Measurements from ENCODE around the gene POGLUT2. TPM values are rescaled to one million over a fixed set of nuclear protein-coding genes. Genes with fewer than 3 reads are reported as not detected.

Gene POGLUT2
- total and polyA plus RNA-seq, 2 experiments from 2014 or later: 14.6 to 17.5 TPM

DNA sequence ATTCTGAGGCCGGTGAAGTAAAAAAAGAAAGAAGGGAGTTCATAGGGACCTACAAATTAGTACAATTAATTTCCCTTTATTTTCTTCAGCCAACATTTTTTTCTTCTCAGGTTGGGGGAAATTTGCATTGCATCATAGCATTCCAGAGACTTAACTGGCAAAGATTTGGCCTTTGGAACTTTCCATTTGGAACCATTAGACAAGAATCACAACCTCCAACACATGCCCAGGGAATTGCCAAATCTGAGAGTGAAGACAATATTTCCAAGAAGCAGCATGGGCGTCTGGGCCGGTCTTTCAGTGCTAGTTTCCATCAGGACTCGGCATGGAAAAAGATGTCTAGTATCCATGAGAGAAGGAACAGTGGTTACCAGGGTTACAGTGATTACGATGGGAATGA, 40.7 kb upstream of the POGLUT2 start:
- Mint-ChIP-seq H3K27me3 (ENCODE audit: insufficient read depth, low read depth, poor library complexity) (no peaks in the 10 kb centered on the region), H3K36me3 (ENCODE audit: low read depth) (no peaks in the 10 kb centered on the region), H3K4me3 (no peak overlapping the region), H3K9me3 (no peaks in the 10 kb centered on the region), H3K27ac (no peak overlapping the region), H3K4me1 (peaks cover under 1% of the 10 kb centered on the region; the same call in 1 of the 3 replicates)
- Histone ChIP-seq H3K9me2 (ENCODE audit: insufficient read depth) (no peaks in the 10 kb centered on the region), H3K36me3 (ENCODE audit: insufficient read depth) (no peaks in the 10 kb centered on the region), H3K27me3 (ENCODE audit: insufficient read depth) (no peaks in the 10 kb centered on the region), H3F3A (replicated peaks; ENCODE audit: low read depth) (no peaks in the 10 kb centered on the region), H2AFZ (no peak overlapping the region), H3K27ac (ENCODE audit: low read depth) (no peak overlapping the region), H3K4me3 (no peak overlapping the region), H3K79me2 (replicated peaks; ENCODE audit: insufficient read depth) (no peaks in the 10 kb centered on the region), H4K20me1 (replicated peaks; ENCODE audit: insufficient read depth) (no peaks in the 10 kb centered on the region), H3K4me1 (ENCODE audit: insufficient read depth) (no peaks in the 10 kb centered on the region), H3K4me2 (no peak overlapping the region)
- TF ChIP-seq, protein P1, sequence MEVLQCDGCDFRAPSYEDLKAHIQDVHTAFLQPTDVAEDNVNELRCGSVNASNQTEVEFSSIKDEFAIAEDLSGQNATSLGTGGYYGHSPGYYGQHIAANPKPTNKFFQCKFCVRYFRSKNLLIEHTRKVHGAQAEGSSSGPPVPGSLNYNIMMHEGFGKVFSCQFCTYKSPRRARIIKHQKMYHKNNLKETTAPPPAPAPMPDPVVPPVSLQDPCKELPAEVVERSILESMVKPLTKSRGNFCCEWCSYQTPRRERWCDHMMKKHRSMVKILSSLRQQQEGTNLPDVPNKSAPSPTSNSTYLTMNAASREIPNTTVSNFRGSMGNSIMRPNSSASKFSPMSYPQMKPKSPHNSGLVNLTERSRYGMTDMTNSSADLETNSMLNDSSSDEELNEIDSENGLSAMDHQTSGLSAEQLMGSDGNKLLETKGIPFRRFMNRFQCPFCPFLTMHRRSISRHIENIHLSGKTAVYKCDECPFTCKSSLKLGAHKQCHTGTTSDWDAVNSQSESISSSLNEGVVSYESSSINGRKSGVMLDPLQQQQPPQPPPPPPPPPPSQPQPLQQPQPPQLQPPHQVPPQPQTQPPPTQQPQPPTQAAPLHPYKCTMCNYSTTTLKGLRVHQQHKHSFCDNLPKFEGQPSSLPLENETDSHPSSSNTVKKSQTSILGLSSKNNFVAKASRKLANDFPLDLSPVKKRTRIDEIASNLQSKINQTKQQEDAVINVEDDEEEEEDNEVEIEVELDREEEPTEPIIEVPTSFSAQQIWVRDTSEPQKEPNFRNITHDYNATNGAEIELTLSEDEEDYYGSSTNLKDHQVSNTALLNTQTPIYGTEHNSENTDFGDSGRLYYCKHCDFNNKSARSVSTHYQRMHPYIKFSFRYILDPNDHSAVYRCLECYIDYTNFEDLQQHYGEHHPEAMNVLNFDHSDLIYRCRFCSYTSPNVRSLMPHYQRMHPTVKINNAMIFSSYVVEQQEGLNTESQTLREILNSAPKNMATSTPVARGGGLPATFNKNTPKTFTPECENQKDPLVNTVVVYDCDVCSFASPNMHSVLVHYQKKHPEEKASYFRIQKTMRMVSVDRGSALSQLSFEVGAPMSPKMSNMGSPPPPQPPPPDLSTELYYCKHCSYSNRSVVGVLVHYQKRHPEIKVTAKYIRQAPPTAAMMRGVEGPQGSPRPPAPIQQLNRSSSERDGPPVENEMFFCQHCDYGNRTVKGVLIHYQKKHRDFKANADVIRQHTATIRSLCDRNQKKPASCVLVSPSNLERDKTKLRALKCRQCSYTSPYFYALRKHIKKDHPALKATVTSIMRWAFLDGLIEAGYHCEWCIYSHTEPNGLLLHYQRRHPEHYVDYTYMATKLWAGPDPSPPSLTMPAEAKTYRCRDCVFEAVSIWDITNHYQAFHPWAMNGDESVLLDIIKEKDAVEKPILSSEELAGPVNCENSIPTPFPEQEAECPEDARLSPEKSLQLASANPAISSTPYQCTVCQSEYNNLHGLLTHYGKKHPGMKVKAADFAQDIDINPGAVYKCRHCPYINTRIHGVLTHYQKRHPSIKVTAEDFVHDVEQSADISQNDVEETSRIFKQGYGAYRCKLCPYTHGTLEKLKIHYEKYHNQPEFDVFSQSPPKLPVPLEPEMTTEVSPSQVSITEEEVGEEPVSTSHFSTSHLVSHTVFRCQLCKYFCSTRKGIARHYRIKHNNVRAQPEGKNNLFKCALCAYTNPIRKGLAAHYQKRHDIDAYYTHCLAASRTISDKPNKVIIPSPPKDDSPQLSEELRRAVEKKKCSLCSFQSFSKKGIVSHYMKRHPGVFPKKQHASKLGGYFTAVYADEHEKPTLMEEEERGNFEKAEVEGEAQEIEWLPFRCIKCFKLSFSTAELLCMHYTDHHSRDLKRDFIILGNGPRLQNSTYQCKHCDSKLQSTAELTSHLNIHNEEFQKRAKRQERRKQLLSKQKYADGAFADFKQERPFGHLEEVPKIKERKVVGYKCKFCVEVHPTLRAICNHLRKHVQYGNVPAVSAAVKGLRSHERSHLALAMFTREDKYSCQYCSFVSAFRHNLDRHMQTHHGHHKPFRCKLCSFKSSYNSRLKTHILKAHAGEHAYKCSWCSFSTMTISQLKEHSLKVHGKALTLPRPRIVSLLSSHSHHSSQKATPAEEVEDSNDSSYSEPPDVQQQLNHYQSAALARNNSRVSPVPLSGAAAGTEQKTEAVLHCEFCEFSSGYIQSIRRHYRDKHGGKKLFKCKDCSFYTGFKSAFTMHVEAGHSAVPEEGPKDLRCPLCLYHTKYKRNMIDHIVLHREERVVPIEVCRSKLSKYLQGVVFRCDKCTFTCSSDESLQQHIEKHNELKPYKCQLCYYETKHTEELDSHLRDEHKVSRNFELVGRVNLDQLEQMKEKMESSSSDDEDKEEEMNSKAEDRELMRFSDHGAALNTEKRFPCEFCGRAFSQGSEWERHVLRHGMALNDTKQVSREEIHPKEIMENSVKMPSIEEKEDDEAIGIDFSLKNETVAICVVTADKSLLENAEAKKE (CRISPR knock-in tag; IDR thresholded peaks at IDR 0.05): no peak
- TF ChIP-seq STAT1 (IDR thresholded peaks at IDR 0.05; ENCODE audit: unreplicated experiment) (no peak), JUNB (IDR thresholded peaks at IDR 0.05; ENCODE audit: unreplicated experiment) (no peak), POLR2AphosphoS5 (IDR thresholded peaks at IDR 0.05; ENCODE audit: low read depth) (no peak), NANOG (IDR thresholded peaks at IDR 0.05; ENCODE audit: borderline replicate concordance) (no peak), EZH2 (IDR thresholded peaks at IDR 0.05; ENCODE audit: low read depth, unreplicated experiment) (no peak), EZH2phosphoT487 (IDR thresholded peaks at IDR 0.05; ENCODE audit: unreplicated experiment) (no peak), ZNF114 (CRISPR knock-in tag; IDR thresholded peaks at IDR 0.05) (no peak), ZNF331 (CRISPR knock-in tag; IDR thresholded peaks at IDR 0.05; ENCODE audit: low read depth) (no peak), CREB1 (CRISPR knock-in tag; IDR thresholded peaks at IDR 0.05; ENCODE audit: low read depth) (no peak)
- TF ChIP-seq, protein P2, sequence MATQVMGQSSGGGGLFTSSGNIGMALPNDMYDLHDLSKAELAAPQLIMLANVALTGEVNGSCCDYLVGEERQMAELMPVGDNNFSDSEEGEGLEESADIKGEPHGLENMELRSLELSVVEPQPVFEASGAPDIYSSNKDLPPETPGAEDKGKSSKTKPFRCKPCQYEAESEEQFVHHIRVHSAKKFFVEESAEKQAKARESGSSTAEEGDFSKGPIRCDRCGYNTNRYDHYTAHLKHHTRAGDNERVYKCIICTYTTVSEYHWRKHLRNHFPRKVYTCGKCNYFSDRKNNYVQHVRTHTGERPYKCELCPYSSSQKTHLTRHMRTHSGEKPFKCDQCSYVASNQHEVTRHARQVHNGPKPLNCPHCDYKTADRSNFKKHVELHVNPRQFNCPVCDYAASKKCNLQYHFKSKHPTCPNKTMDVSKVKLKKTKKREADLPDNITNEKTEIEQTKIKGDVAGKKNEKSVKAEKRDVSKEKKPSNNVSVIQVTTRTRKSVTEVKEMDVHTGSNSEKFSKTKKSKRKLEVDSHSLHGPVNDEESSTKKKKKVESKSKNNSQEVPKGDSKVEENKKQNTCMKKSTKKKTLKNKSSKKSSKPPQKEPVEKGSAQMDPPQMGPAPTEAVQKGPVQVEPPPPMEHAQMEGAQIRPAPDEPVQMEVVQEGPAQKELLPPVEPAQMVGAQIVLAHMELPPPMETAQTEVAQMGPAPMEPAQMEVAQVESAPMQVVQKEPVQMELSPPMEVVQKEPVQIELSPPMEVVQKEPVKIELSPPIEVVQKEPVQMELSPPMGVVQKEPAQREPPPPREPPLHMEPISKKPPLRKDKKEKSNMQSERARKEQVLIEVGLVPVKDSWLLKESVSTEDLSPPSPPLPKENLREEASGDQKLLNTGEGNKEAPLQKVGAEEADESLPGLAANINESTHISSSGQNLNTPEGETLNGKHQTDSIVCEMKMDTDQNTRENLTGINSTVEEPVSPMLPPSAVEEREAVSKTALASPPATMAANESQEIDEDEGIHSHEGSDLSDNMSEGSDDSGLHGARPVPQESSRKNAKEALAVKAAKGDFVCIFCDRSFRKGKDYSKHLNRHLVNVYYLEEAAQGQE (IDR thresholded peaks at IDR 0.05; ENCODE audit: unreplicated experiment): no peak
- TF ChIP-seq, protein P3, sequence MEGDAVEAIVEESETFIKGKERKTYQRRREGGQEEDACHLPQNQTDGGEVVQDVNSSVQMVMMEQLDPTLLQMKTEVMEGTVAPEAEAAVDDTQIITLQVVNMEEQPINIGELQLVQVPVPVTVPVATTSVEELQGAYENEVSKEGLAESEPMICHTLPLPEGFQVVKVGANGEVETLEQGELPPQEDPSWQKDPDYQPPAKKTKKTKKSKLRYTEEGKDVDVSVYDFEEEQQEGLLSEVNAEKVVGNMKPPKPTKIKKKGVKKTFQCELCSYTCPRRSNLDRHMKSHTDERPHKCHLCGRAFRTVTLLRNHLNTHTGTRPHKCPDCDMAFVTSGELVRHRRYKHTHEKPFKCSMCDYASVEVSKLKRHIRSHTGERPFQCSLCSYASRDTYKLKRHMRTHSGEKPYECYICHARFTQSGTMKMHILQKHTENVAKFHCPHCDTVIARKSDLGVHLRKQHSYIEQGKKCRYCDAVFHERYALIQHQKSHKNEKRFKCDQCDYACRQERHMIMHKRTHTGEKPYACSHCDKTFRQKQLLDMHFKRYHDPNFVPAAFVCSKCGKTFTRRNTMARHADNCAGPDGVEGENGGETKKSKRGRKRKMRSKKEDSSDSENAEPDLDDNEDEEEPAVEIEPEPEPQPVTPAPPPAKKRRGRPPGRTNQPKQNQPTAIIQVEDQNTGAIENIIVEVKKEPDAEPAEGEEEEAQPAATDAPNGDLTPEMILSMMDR (conservative IDR thresholded peaks at IDR 0.05; ENCODE audit: low read depth in 2 of 2): no peak
- TF ChIP-seq, protein P4, sequence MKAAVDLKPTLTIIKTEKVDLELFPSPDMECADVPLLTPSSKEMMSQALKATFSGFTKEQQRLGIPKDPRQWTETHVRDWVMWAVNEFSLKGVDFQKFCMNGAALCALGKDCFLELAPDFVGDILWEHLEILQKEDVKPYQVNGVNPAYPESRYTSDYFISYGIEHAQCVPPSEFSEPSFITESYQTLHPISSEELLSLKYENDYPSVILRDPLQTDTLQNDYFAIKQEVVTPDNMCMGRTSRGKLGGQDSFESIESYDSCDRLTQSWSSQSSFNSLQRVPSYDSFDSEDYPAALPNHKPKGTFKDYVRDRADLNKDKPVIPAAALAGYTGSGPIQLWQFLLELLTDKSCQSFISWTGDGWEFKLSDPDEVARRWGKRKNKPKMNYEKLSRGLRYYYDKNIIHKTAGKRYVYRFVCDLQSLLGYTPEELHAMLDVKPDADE (IDR thresholded peaks at IDR 0.05): no peak
- ATAC-seq: no peak
- DNase-seq (ENCODE audit: low spot score): no peak

Measured in GM23338 (cell line).